ENCODE data around the gene NAE1.

NAE1 gene

GRCh38 chr16:66845791-66846221 lies 15.0 kb upstream of the NAE1 start:
- H3K27ac ChIP-seq, result no peak overlapping the region
- DNase-seq (ENCODE audit: low spot score), result no peak
- TF ChIP-seq, protein P1, sequence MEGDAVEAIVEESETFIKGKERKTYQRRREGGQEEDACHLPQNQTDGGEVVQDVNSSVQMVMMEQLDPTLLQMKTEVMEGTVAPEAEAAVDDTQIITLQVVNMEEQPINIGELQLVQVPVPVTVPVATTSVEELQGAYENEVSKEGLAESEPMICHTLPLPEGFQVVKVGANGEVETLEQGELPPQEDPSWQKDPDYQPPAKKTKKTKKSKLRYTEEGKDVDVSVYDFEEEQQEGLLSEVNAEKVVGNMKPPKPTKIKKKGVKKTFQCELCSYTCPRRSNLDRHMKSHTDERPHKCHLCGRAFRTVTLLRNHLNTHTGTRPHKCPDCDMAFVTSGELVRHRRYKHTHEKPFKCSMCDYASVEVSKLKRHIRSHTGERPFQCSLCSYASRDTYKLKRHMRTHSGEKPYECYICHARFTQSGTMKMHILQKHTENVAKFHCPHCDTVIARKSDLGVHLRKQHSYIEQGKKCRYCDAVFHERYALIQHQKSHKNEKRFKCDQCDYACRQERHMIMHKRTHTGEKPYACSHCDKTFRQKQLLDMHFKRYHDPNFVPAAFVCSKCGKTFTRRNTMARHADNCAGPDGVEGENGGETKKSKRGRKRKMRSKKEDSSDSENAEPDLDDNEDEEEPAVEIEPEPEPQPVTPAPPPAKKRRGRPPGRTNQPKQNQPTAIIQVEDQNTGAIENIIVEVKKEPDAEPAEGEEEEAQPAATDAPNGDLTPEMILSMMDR (IDR thresholded peaks at IDR 0.05), result no peak
- no peak overlapping the region for H3K4me3 ChIP-seq

DNA sequence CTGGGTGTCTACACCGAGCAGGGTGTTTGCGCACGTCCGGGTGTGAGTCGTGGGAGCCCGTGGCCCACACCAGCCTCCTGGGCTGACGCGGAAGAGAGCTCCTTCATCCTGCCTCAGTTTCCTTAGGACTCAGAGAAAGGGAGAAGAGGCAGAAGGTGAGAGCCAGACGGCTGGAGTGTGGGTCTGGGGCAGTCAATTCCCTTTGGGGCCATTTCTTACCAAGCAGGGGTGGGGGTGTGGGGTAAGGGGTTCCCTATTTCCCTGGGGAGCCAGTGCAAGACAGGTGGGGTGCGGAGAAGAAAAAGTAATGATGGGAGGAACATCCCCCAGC lies 14.3 kb upstream of the NAE1 start:
- H3K27ac ChIP-seq, result no peak overlapping the region
- TF ChIP-seq, protein P1 (IDR thresholded peaks at IDR 0.05), result no peak
- H3K4me3 ChIP-seq, result peak overlapping the region; percentile 69
- DNase-seq (ENCODE audit: low spot score), result no peak

- H3K27ac ChIP-seq, result no peak within 1 kb of the TSS
- TF ChIP-seq, protein P1 (IDR thresholded peaks at IDR 0.05), result no peak
- DNase-seq (ENCODE audit: low spot score), result no peak
- H3K4me3 ChIP-seq, result peak within 1 kb of the TSS; percentile 69
Measured at GRCh38 chr16:66844342-66845079, 13.7 kb upstream of the NAE1 start, which contains the start of gene CA7. TSS of gene CA7 (plus strand) at chr16:66844414. CDS start at chr16:66844488, 74 bp downstream.

GRCh38 chr16:66844009-66844341 lies 13.2 kb upstream of the NAE1 start:
- Histone ChIP-seq H3K4me3 (peak overlapping the region; percentile 69), H3K27ac (no peak overlapping the region)
- TF ChIP-seq, protein P1 (IDR thresholded peaks at IDR 0.05), result no peak
- no peak for DNase-seq (ENCODE audit: low spot score)

DNA sequence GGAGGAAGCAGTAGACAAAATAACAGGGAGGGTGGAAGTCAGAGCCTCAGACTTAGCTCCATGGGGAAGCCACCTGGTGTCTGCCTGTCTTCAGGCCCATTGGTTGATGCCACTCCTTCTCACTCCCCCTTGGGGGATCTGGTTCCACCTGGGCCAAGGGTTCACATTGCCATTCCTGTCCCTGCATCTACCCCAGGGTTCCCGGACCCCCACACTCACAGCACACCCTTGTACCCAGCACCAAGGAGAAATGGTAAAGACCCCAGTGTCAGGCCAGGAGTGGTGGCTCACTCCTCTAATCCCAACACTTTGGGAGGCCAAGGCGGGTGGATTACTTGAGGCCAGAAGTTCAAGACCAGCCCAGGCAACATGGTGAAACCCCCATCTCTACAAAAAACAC lies 12.4 kb upstream of the NAE1 start:
- no peak for DNase-seq (ENCODE audit: low spot score)
- H3K4me3 ChIP-seq, result no peak overlapping the region
- TF ChIP-seq, protein P1 (IDR thresholded peaks at IDR 0.05), result no peak
- no peak overlapping the region for H3K27ac ChIP-seq

DNA sequence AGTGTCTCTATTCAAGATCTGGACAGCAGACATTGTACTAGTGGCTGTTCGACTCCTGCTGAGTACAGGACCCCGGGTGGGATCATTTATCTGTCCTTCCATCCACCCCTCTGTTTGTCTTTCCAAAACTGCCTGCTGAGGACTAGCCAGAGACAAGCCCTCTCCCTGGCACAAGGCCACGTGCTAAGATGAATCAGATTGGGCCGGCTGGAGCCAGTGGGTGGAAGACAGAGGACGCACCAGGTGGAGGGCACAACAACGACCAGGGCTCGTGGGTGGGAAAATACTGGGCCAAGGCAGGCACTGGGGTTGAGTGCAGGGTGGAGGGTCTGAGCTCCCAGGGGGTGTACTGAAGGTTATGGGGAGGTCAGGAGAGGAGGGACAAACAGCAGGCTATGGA lies 12.0 kb upstream of the NAE1 start:
- TF ChIP-seq, protein P1 (IDR thresholded peaks at IDR 0.05), result no peak
- Histone ChIP-seq H3K4me3 (no peak overlapping the region), H3K27ac (no peak overlapping the region)
- no peak for DNase-seq (ENCODE audit: low spot score)

DNA sequence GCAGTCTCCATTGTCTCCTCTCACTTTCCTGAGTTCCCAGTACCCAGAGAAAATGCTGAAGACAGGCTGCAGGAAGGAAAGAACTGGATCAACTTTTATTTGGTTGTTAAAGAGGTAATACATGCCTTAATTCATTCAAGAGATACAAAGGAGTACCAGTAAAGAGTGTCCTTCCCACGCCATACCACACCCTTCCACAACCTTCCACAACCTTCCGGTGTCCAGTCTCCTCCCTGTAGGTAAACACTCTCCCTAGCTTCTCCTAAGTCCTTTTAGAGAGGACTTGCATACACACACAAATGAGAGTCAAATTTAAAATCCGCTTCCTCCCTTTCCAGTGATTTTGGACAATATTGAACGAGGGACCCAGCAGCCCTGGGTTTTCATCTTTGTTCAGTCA lies 10.6 kb upstream of the NAE1 start:
- TF ChIP-seq, protein P1 (IDR thresholded peaks at IDR 0.05), result no peak

More for the DNA sequence above, 10.6 kb upstream of the NAE1 start:
- Histone ChIP-seq H3K27ac (no peak overlapping the region), H3K4me3 (no peak overlapping the region)
- no peak for DNase-seq (ENCODE audit: low spot score)

Data from coronary artery (tissue), 2 donors.